ENCODE measurements around the gene CCNF. TPM values are rescaled to one million over a fixed set of nuclear protein-coding genes. Genes with fewer than 3 reads are reported as not detected.

Gene CCNF
- total RNA-seq, 1 experiment from 2014 or later, result 35.8 TPM

- intact Hi-C loops (cut with micrococcal nuclease; ENCODE audit: unreplicated experiment), result no loop called here
- no peak overlapping the region for H3K27ac ChIP-seq (ENCODE audit: low read length)
- no TSS peak for BruUV-seq (replicated peaks)
- no peaks in the 10 kb centered on the region for H3K36me3 ChIP-seq (ENCODE audit: control insufficient read depth, insufficient read depth, low read length)
- ChIA-PET POLR2A (no interaction called here), CTCF (no interaction called here)
- in situ Hi-C loops (cut with HindIII; ENCODE audit: low pct_unique_long_range_greater_than_20kb, low sequenced_read_pairs), result no loop called here
- no peaks in the 10 kb centered on the region for H3K4me1 ChIP-seq (ENCODE audit: control insufficient read depth, insufficient read depth, low read length)
- no peak for TF ChIP-seq CTCF (IDR thresholded peaks at IDR 0.05)
- no peak for TF ChIP-seq REST (IDR thresholded peaks at IDR 0.05; ENCODE audit: insufficient read depth in 1 of 2, low read depth in 2 of 2, low read length in 1 of 2)
- no peak for TF ChIP-seq SIN3A (IDR thresholded peaks at IDR 0.05; ENCODE audit: borderline replicate concordance, insufficient read depth, low read depth, low read length)
- no peak for TF ChIP-seq TCF7L2 (IDR thresholded peaks at IDR 0.05; ENCODE audit: low read depth, low read length)
- TF ChIP-seq POLR2AphosphoS5 (IDR thresholded peaks at IDR 0.05; ENCODE audit: low read depth, low read length), result no peak
- ATAC-seq (no peak), DNase-seq (ENCODE audit: low read depth, low spot score) (no peak)
- H3K27me3 ChIP-seq (ENCODE audit: control insufficient read depth, insufficient read depth, low read length), result no peaks in the 10 kb centered on the region
- no peaks in the 10 kb centered on the region for H3K9me3 ChIP-seq (ENCODE audit: control insufficient read depth, insufficient read depth, low read depth, low read length)
- no peak overlapping the region for H3K4me3 ChIP-seq (ENCODE audit: low read depth in 2 of 2, low read length in 2 of 2)
Measured at GRCh38 chr16:2494616-2495015, 65.4 kb downstream of the CCNF start.

- ATAC-seq (no peak), DNase-seq (ENCODE audit: low read depth, low spot score) (no peak)
- no peaks in the 10 kb centered on the region for H3K27me3 ChIP-seq (ENCODE audit: control insufficient read depth, insufficient read depth, low read length)
- ChIA-PET CTCF (no interaction called here), POLR2A (no interaction called here)
- no peaks in the 10 kb centered on the region for H3K36me3 ChIP-seq (ENCODE audit: control insufficient read depth, insufficient read depth, low read length)
- in situ Hi-C loops (cut with HindIII; ENCODE audit: low pct_unique_long_range_greater_than_20kb, low sequenced_read_pairs), result no loop called here
- H3K9me3 ChIP-seq (ENCODE audit: control insufficient read depth, insufficient read depth, low read depth, low read length), result no peaks in the 10 kb centered on the region
- no peaks in the 10 kb centered on the region for H3K4me1 ChIP-seq (ENCODE audit: control insufficient read depth, insufficient read depth, low read length)
- no peak overlapping the region for H3K4me3 ChIP-seq (ENCODE audit: low read depth in 2 of 2, low read length in 2 of 2)
- no TSS peak for BruUV-seq (replicated peaks)
- intact Hi-C loops (cut with micrococcal nuclease; ENCODE audit: unreplicated experiment), result no loop called here
- no peak overlapping the region for H3K27ac ChIP-seq (ENCODE audit: low read length)
- no peak for TF ChIP-seq REST (IDR thresholded peaks at IDR 0.05; ENCODE audit: insufficient read depth in 1 of 2, low read depth in 2 of 2, low read length in 1 of 2)
- TF ChIP-seq CTCF (IDR thresholded peaks at IDR 0.05), result no peak
- no peak for TF ChIP-seq TCF7L2 (IDR thresholded peaks at IDR 0.05; ENCODE audit: low read depth, low read length)
- TF ChIP-seq POLR2AphosphoS5 (IDR thresholded peaks at IDR 0.05; ENCODE audit: low read depth, low read length), result no peak
- no peak for TF ChIP-seq SIN3A (IDR thresholded peaks at IDR 0.05; ENCODE audit: borderline replicate concordance, insufficient read depth, low read depth, low read length)
Measured at GRCh38 chr16:2495041-2495440, 65.8 kb downstream of the CCNF start.

All from Panc1 (cell line).